ENCODE measurements around the gene FIGLA.

The FIGLA gene

GRCh38 chr2:70831861-70832260, 41.4 kb upstream of the FIGLA start:
- H3K27me3 ChIP-seq (ENCODE audit: insufficient read depth, low read length, poor library complexity, severe bottlenecking): no peaks in the 10 kb centered on the region
- H3K9ac ChIP-seq (ENCODE audit: low read depth, low read length, poor library complexity, severe bottlenecking): no peak overlapping the region
- no peaks in the 10 kb centered on the region for H3F3A ChIP-seq (ENCODE audit: low read depth)
- no peak overlapping the region for H3K4me3 ChIP-seq (ENCODE audit: low read length, poor library complexity, severe bottlenecking)
- no peak overlapping the region for H2AFZ ChIP-seq (ENCODE audit: low read length)
- no peaks in the 10 kb centered on the region for H3K9me2 ChIP-seq (replicated peaks; ENCODE audit: low read depth, low read length)
- no peak overlapping the region for H3K4me2 ChIP-seq (ENCODE audit: low read depth, low read length, poor library complexity, severe bottlenecking)
- TF ChIP-seq CTCF (conservative IDR thresholded peaks at IDR 0.05; ENCODE audit: low read length) (no peak), EZH2phosphoT487 (IDR thresholded peaks at IDR 0.05; ENCODE audit: borderline replicate concordance) (no peak)
- H3K4me1 ChIP-seq (ENCODE audit: insufficient read depth, low read length, poor library complexity, severe bottlenecking): no peaks in the 10 kb centered on the region
- H3K36me3 ChIP-seq (ENCODE audit: insufficient read depth, low read length): no peaks in the 10 kb centered on the region
- H4K20me1 ChIP-seq (ENCODE audit: insufficient read depth, low read length, poor library complexity, severe bottlenecking): no peaks in the 10 kb centered on the region
- no peaks in the 10 kb centered on the region for H3K79me2 ChIP-seq (ENCODE audit: insufficient read depth, low read length)
- no peaks in the 10 kb centered on the region for H3K9me3 ChIP-seq (ENCODE audit: insufficient read depth, low read depth, low read length)

GRCh38 chr2:70830366-70830765, 39.9 kb upstream of the FIGLA start:
- Histone ChIP-seq H2AFZ (ENCODE audit: low read length) (no peak overlapping the region), H3K9ac (ENCODE audit: low read depth, low read length, poor library complexity, severe bottlenecking) (no peak overlapping the region), H3K79me2 (ENCODE audit: insufficient read depth, low read length) (no peaks in the 10 kb centered on the region), H3K4me3 (ENCODE audit: low read length, poor library complexity, severe bottlenecking) (no peak overlapping the region), H3K9me2 (replicated peaks; ENCODE audit: low read depth, low read length) (no peaks in the 10 kb centered on the region), H3F3A (ENCODE audit: low read depth) (no peaks in the 10 kb centered on the region), H3K9me3 (ENCODE audit: insufficient read depth, low read depth, low read length) (no peaks in the 10 kb centered on the region), H3K36me3 (ENCODE audit: insufficient read depth, low read length) (no peaks in the 10 kb centered on the region), H3K4me2 (ENCODE audit: low read depth, low read length, poor library complexity, severe bottlenecking) (no peak overlapping the region), H3K4me1 (ENCODE audit: insufficient read depth, low read length, poor library complexity, severe bottlenecking) (no peaks in the 10 kb centered on the region), H4K20me1 (ENCODE audit: insufficient read depth, low read length, poor library complexity, severe bottlenecking) (no peaks in the 10 kb centered on the region), H3K27me3 (ENCODE audit: insufficient read depth, low read length, poor library complexity, severe bottlenecking) (no peaks in the 10 kb centered on the region)
- no peak for TF ChIP-seq EZH2phosphoT487 (IDR thresholded peaks at IDR 0.05; ENCODE audit: borderline replicate concordance)
- no peak for TF ChIP-seq CTCF (conservative IDR thresholded peaks at IDR 0.05; ENCODE audit: low read length)

GRCh38 chr2:70829916-70830315, 39.5 kb upstream of the FIGLA start:
- H3K9ac ChIP-seq (ENCODE audit: low read depth, low read length, poor library complexity, severe bottlenecking): no peak overlapping the region
- H3K9me2 ChIP-seq (replicated peaks; ENCODE audit: low read depth, low read length): no peaks in the 10 kb centered on the region
- H3K4me2 ChIP-seq (ENCODE audit: low read depth, low read length, poor library complexity, severe bottlenecking): no peak overlapping the region
- no peaks in the 10 kb centered on the region for H3F3A ChIP-seq (ENCODE audit: low read depth)
- no peaks in the 10 kb centered on the region for H3K27me3 ChIP-seq (ENCODE audit: insufficient read depth, low read length, poor library complexity, severe bottlenecking)
- no peaks in the 10 kb centered on the region for H3K9me3 ChIP-seq (ENCODE audit: insufficient read depth, low read depth, low read length)
- TF ChIP-seq CTCF (conservative IDR thresholded peaks at IDR 0.05; ENCODE audit: low read length): no peak
- no peak for TF ChIP-seq EZH2phosphoT487 (IDR thresholded peaks at IDR 0.05; ENCODE audit: borderline replicate concordance)
- no peak overlapping the region; the same call in 1 of the 2 replicates for H2AFZ ChIP-seq (ENCODE audit: low read length)
- H3K36me3 ChIP-seq (ENCODE audit: insufficient read depth, low read length): no peaks in the 10 kb centered on the region
- no peaks in the 10 kb centered on the region for H3K79me2 ChIP-seq (ENCODE audit: insufficient read depth, low read length)
- H4K20me1 ChIP-seq (ENCODE audit: insufficient read depth, low read length, poor library complexity, severe bottlenecking): no peaks in the 10 kb centered on the region
- H3K4me1 ChIP-seq (ENCODE audit: insufficient read depth, low read length, poor library complexity, severe bottlenecking): no peaks in the 10 kb centered on the region
- H3K4me3 ChIP-seq (ENCODE audit: low read length, poor library complexity, severe bottlenecking): no peak overlapping the region
